LNCAP (cell line): ENCODE results near the gene NEK7.

Source experiments
- CTCF ChIP-seq: fragments of 450-650 bp; IDR thresholded peaks from 2 replicates; pipeline ENCODE4 v1.5.1; 2017; ENCODE audit warnings: mild to moderate bottlenecking

Gene NEK7

DNA sequence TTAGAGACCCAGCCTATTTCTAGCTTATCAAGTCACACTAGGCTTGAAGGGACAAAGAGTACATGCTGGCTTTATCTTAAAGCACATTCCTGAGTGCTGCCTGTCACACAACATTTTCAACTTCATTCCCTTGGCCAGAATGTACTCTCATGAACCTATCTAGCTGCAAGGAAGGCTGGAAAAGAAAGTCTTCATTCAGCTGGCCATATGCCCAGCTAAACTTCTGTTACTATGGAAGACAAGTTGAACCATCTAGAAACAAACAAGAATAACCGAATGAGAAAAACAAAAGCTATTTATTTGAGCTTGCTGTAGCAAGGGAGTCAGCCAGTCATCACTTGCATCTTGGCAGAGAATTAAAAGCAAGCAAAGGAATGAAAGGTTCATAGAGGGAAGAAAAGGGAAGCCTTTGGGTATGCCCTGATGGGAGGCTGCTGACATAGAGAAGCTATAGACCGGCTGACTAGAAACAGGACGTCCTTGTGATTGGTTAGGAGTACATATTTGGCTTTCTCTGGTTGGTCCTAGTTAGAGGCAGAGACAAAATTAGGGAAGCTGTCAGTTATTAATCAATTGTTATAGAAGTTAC, 108.4 kb downstream of the NEK7 start:
- TF ChIP-seq CTCF = no peak

GRCh38 chr1:198267056-198267455, 110.3 kb downstream of the NEK7 start:
- TF ChIP-seq CTCF = no peak

DNA sequence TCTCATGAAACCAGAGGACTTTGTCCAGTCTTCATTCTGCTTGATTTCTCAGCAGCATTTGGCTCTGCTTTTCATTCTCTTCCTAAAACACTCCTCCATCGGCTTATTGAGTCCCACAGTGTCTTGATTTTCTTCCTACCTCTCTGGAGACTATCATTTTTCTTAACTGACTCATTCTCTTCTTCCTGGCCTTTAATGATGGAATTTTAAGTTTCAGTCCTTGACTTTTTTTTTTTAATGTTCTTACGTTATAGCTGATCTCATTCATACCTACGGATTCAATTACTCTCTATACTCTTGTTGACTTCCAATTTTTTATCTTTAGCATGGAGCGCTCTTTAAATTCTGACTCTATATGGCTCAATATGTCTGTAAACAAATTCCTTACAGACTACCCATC, 111.1 kb downstream of the NEK7 start:
- TF ChIP-seq CTCF = no peak

DNA sequence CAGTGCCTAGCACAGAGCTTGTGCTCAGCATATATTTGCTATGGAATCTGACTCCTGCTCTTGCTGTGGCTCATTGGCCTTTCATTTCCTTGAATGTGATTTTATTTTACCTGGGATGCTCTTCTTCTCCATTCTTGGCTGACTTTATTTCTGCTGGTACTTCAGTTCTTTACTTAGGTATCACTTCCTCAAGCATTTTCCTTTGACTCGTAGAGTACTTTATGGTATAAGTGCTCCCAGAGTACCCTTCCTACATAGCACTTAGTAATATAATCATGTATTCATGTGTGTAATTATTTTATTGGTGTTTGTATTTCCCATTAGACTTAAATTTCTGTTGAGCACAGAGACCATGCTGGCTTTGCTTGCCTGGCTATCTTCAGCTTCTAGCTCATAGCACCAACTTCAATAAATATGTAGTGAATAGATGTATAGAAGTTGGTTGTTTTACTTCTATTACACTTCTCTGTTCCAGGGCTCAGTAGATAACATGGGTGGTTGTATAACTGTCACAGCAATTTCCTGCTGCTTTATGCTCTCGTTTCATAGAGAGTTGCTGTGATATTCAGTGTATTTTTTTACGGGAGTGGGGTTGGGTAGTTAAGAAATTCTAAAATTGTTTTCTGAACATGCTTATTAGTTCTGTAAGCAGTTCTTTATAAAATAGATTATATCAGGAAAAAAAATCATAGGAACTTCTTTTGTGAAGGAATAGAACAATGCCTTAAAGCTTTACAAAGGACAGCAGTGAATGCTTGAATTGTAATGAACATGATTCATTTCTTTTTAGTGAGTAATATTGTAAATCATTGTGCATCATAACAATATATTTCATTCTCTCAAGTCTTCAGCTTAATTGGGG, 112.2 kb downstream of the NEK7 start:
- TF ChIP-seq CTCF = no peak

DNA sequence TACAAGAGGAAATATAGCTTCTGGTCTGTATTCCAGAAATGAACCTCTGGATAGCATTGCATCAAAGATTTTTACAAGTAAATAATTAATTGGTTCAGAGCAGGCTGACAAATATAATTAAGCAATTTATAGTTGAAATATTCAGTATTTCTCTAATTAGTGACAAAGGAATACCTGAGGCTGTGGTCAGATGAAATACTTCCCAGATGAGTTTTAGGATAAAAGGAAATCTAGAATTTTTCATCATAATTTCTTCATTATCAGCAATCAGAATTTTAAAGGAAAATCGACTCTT, 112.8 kb downstream of the NEK7 start:
- TF ChIP-seq CTCF = no peak

DNA sequence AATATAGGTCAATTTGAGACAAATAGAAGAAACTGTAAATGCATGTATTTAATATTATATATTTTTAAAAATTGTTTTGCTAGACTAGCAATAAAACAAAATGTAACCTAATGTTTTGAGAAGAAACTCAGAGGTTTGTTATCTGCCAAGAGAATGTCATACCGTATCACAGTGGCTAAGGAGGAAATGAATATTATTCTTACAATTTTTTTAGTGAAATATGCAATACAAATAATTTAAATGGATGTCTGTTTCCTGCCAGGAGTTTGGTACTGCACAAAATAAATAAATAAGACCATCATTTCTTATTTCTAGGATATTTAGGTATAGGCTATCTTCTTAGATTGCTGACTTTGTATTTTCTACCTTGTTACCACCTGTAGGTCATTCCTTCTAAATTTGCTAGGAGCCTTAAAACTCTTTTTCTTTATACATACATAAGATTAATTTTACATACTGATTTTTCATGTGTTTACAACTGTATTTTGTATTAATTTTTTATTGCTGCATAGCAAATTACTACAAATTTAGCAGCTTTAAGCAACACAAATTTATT, 113.6 kb downstream of the NEK7 start:
- TF ChIP-seq CTCF = no peak

DNA sequence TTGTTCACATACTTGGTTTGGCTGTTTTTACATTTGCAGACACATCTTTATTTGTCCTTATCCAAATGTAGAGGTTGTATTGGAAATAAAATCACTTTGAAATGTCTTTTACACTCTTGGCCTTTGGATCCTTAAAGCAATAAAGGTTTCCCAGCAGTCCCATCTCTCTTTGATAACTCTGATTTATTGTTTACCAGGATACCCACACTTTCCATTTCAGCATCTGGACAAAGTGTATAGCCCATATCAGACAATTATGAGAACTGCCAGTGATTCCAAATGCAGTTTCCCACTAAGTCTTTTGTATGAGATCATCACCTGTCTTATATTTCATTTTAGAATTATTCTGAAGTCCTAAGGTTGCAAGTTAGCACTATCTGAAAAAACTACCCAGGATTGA, 114.7 kb downstream of the NEK7 start:
- TF ChIP-seq CTCF = no peak
